GM21786 (cell line): ENCODE data around the gene MOSPD3.

Source experiments
- ATAC-seq: cut with Tn5 transposase; IDR thresholded peaks from one replicate; pipeline ENCODE4 v1.9.1; 2021; ENCODE audit not compliant: unreplicated experiment

Gene MOSPD3

GRCh38 chr7:100621554-100621953 lies 9.2 kb downstream of the MOSPD3 start:
- ATAC-seq, result no peak

DNA sequence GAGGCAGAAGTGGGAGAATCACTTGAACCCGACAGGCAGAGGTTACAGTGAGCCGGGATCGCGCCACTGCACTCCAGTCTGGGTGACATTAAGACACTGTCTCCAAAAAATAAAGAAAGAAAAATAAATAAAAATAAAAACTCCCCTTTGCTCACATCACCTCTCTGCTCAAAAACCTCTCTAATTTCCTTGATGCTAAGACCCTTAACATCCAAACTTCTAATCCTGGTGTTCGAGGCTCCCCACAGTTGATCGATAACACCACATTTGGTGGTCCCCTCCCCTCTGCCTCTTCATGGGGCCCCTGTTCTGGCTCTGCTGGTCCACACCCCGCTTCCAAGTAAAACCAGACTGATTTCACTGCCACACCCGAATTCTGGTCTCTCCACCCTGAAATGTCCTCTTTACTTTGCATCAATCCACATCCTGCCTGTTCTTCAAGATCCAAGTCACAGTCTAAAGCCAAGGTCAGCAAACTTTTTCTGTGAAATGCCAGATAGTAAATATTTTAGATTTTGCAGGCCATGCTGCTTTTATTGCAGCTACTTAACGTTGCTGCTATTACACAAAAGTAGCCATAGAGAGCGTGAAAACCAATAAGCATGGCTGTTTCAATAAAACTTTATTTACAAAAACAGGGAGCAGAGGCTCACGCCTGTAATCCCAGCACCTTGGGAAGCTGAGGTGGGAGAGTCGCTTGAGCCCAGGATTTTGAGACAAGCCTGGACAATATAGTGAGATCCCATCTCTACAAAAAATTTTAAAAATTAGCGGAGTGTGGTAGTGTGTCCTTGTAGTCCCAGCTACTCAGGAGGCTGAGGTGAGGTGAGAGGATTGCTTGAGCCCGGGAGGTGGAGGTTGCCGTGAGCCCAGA lies 11.8 kb downstream of the MOSPD3 start:
- no peak for ATAC-seq

GRCh38 chr7:100626055-100626454 lies 13.7 kb downstream of the MOSPD3 start:
- ATAC-seq, result no peak

- ATAC-seq, result peak; percentile 72
Measured at GRCh38 chr7:100626530-100627237, 14.3 kb downstream of the MOSPD3 start.

DNA sequence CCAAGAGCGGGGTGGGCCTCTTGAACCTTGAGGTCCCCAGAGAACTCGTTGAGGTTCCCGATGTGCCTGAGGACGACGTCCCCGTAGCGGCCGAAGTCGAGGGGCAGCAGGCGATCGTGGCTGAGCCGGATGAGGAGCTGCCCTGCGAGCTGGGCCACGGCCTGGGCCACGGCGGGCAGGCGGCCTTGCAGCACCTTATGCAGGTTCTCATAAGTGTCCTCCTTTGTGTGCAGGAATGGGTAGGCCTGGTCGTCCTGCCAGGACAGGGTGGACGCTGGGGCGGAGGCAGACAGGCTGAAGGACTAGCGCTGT lies 14.9 kb downstream of the MOSPD3 start:
- ATAC-seq, result no peak

DNA sequence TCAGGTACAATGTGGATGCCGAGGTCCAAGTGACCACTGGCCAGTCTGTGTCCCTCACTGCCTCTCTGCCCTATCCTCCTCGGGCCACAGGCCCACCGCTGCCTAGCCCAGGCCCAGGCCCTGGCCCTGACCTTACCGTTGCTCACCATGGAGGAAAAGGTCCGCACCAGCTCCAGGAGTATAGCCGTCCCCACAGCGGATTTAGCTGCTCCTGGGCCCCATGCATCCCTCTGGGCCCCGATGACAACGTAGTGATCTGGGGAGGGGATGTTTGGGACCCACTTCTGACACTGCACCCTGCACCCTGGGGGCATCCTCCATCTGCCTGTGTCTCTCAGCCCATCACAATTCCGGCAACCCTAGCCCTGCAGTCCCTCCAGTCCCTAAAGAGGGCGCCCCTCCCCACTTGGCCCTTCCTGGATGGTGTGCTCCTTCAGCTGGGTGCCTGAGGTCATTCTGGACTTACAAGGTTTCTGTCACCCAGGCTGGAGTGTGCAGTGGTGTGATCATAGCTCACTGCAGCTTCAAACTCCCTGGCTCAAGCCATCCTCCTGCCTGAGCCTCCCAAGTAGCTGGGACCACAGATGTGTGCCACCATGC lies 16.9 kb downstream of the MOSPD3 start:
- no peak for ATAC-seq

DNA sequence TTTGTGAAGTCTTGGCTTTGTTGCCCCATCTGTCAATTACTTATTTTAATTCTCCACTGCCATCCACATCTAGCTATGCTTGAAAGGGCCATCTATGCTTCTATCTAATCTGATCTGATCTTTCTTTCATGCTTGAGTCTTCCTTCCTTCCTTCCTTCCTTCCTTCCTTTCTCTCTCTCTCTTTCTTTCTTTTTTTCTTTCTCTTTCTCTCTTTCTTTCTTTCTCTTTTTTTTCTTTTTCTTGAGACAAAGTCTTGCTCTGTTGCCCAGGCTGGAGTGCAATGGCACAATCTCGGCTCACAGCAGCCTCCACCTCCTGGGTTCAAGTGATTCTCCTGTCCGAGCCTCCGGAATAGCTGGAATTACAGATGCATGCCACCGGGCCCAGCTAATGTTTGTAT lies 17.7 kb downstream of the MOSPD3 start:
- no peak for ATAC-seq

DNA sequence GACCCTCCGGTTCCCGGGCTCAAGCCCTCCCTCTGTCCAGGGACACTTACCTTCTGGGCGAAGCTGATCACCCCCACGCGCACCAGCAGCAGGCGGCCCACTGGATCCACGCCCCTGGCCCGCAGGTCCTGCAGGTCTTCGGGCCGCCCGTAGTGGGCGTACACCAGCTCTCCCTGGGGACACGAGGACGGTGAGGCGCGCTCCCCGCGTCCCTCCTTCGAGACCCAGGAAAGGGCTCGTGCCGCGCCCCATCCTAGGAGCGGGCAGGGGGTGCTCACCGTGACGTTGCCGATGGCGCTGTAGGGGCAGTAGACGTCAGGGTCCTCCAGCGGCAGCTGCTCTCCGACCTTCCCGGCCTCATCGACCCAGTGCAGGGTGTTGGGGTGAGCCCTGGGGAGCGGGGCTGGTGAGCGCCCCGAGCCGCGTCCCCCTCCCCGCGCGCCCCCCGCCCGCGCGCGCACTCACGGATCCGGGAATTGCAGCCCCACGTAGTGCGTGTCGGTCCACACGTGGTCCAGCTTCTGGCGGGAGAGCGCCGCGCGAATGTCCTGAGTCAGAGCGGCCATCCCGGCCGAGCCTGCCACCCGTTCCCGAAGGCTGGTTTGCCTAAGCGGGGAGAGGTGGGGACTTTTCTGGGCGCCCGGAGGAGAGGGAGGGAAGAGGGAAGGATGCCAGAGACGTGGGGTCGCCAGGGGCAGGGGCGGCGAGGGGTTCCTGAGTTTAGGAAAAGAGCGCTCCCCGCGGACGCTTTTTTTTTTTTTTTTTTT lies 20.8 kb downstream of the MOSPD3 start:
- peak; percentile 43 for ATAC-seq

DNA sequence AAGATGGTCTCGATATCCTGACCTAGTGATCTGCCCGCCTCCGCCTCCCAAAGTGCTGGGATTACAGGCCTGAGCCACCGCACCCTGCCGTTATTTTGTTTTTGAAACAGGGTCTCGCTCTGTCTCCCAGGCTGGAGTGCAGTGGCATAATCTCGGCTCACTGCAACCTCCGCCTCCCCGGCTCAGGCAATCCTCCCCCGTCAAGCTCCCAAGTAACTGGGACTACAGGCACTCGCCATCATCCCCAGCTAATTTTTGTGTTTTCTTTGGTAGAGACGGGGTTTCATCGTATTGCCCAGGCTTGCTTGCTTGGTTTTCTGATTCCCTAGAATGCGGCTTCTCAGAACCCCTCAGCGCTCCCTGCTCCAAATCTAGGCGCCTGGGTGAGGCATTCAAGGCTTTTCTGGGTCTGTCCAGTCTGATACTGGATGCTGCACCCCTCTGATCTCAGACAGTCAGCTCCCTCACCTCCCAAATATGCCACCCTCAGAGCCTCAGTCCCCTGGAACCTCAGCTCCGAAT lies 27.7 kb downstream of the MOSPD3 start:
- ATAC-seq, result no peak

GRCh38 chr7:100640517-100641440 lies 28.4 kb downstream of the MOSPD3 start:
- ATAC-seq, result no peak

DNA sequence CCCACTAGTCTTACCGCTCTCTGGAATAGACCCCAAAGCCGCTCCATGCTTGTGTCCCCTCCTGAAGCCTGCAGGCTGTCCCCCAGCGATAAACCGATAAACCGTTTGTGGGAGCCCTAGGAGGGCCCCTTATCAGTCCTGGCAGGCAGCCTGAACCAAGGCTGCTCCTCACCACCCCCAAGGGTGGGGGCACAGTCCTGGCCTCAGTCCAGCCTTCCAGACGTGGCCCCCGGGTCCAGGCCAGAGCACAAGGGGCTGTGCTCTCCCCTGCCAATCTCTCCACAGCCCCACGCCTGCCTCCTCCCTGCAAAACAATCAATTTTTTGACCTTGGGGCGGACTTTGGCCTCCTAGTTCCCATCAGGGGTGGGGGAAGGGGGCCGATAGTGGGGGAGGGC lies 29.1 kb downstream of the MOSPD3 start, which contains the start of gene TFR2:
Gene TFR2, minus strand, starts transcription at position 90 of the 397 bp plus-strand sequence. Its CDS starts 43 bp downstream, at position 47.
- ATAC-seq, result no peak

- ATAC-seq, result no peak
Measured at GRCh38 chr7:100641860-100642533, 29.7 kb downstream of the MOSPD3 start.

- ATAC-seq, result no peak
Measured at GRCh38 chr7:100642534-100642907, 30.2 kb downstream of the MOSPD3 start.

GRCh38 chr7:100649826-100650565 lies 37.7 kb downstream of the MOSPD3 start:
- no peak for ATAC-seq

DNA sequence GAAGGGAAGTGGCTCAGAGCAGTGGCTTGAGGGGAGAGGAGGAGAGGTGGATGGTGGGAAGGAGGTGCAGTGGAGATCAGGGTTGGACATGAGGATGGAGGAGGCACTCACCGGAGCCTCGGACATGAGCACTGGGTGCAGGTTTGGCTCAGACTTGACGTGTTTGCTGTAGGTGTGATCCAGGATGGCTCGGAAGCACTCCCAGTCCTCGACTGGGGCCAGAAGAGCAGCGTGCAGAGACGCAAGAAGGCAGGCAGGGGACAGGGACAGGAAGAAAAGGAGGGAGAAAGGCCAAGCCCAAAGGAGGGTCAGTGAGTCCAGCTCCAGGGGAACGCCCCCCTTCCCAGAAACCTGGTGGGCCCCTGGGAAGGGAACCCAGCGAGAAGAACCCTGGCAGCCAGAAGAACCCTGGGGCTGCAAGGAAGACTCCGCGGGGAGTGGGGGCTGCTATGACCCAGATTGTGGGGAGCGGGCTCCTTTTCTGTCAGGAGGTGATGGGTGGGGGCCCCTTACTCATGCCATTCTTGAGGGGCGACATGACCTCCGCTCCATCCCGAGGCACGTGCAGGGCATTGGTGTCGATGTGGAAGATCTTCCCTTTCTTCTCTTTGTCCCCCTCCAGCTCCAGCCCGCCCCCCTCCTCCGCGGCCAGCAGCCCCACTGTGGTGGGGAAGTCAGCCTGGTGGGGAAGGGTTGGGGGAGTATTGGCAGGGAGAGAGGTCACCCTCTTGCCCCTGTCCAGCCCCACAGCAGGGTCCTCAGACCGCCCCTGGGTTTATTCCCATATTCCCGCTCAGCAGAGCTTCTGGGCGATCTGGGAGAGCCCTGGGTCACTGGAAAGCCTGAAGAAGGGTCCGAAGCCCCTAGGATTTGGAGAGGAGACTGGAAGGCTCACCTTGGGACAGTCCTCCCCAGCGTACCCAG lies 42.8 kb downstream of the MOSPD3 start:
- ATAC-seq, result no peak

DNA sequence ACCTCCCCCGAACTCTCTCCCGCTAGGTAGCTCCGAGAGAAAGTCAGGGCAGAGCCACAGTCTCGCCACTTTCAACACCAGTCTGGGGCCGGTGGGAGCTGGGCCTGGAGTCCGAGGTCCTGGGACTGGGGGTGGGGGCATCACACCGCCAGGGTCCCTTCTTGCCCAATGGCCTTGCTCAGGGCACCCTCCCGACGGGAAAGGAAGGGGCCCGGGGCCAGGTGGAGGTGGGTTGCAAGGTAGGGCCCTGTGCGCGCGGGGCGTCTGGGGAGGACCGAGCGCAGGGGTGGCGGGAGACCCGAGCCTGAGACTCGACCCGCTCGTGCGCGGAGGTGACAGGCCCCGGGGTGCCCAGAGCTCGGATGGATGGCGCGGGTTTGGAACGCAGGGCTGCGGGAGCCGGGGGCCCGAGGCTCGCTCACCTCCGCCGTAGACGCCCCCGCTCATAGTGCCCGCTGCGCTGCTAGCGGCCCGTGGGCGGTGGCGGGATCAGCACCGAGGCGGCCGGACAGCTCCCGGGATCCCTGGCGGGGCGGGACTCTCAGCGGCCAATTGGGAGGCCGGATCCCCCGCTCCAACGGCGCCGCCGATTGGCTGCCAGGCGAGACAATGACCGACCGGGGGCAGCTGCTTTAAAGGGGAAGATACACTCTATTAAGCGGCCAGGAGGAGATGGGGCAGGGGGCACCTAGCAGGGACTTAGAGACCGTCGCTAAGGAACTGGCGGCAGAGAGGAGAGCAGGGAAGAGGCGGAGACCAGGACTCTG lies 43.8 kb downstream of the MOSPD3 start, which contains the start of gene ACTL6B:
Gene ACTL6B, minus strand, starts transcription at position 541 of the 767 bp plus-strand sequence. Its CDS starts 94 bp downstream, at position 447.
- no peak for ATAC-seq
